DMS 273 treated with DMSO at 0.1 percent for 48 hours (cell line): ENCODE data around the gene LRRC1.

Experiments
- DNase-seq: peaks from one replicate; lab custom pipeline; 2025; lab: John Stamatoyannopoulos, UW

The LRRC1 gene

DNA sequence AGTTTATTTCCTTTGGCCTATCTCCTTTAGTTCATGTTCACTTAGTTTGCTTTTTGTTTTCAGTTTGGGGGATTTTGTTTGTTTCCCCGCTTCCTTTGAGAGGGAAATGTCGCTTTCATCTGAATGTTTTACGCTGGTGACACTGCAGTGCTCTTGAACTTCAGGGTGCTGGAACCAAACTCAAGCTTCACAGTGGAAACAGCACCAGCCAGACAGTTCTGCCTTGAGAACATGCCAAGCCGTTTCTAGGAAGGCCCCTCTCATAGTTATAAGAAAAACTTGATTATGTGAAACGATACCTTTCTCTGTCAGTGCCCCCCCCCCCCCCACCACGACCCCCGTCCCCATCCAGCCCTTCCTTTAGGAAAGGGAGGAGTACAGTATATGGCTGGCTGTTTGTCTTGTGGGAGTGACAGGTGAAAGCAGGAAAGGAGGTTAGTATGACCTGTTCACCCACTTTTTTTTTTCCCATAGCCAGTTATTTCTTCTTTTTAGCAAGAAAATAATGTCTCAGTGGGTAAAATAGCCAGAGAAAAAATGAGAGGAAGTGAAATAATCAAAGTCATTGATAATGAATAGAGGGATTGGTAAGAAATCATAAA, 130.1 kb downstream of the LRRC1 start:
- no peak for DNase-seq

GRCh38 chr6:53925891-53926290, 131.1 kb downstream of the LRRC1 start:
- no peak for DNase-seq

- DNase-seq: no peak
These were observed 131.7 kb downstream of the LRRC1 start for GRCh38 chr6:53926505-53926904.

DNA sequence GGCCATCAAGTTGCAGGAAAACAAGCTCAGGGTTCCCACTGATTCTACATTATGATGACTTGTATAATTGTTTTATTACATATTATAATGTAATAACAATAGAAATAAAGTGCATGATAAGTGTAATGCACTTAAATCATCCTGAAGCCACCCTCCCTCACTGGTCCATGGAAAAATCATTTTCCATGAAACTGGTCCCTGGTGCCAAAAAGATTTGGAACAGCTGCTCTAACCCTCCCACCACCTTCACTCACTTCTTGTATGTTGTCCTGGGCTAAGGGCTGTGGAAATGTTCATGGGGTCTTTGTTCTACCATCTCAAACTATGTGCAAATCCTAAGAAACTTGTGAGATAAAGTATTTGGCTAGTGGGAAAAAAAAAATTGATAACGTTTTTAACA, 133.8 kb downstream of the LRRC1 start:
- no peak for DNase-seq

DNA sequence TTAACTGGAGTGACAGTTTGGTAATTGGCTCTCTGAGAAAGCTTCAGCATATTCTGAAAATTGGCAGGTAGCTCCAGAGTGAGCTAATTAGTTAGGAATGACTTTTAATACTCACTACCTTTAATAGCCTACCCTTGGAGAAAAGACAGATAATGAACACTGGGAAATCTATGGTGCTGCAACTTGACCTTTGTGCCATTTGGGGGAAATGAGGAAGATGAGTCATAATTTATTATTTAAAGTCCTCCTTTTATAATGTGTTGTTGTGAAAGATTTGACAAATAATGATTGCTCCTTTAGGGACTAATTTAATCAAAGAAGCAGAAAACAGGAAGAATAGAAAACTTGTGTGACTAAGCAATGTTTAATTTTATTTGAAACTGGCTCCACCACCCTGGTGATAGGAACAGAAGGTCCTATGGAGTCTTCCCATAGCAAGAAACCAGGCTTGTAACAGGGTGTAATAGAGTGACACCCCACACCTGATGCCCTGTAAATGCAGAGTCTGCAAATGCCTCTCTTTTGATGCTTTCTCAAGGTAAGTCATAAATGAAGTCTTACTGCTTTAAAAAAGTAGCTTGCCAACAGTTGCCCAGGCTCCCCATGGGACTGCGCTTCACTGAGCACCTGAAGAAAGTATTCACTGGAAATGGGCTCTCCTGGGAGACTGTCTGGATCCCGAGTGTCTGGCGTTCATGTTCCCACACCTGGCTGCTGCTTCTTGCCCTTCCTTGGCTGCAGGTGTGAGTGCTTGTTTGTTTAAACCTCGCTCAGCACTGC, 134.4 kb downstream of the LRRC1 start:
- no peak for DNase-seq

GRCh38 chr6:53929821-53930120, 135.0 kb downstream of the LRRC1 start:
- DNase-seq: no peak

DNA sequence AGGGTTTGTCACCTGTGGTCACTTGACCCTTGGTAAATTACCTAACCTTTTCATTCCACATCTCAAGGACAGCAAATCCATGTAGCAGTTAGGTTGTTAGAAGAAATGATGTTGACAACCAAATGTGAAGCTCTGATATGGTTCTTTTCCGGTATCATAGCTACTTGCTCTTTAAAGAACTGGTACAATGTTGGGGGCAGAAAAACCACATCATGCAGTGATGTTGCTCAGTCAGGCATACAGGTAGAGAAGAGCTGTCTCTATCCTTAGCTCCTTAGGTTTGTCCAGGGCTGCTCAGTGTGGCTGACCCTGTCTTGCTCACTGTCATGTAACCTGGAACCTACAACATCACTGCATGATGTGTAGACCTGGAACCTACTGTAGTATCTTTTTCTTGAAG, 135.5 kb downstream of the LRRC1 start:
- DNase-seq: no peak

GRCh38 chr6:53931086-53931485, 136.3 kb downstream of the LRRC1 start:
- DNase-seq: peak; percentile 19

DNA sequence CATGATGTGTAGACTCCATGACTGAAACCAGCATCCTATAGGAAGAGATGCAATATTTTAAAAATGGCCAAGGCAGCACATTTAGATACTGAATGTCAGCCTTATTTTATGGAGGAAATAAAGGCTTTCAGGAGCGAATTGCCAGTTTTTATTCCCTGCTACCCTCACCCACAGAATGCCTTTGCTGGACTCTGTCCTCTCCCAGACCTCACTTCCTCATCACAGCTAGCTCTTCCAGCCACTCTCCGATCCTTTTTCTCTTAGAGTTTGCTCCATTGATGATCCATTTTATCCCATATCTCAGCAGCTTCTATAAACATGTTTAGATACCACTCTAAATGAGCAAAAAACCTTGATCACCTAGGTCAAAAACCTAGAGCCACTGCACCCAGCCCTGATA, 137.7 kb downstream of the LRRC1 start:
- DNase-seq: no peak

GRCh38 chr6:53934023-53934422, 139.2 kb downstream of the LRRC1 start:
- DNase-seq: no peak

GRCh38 chr6:53937461-53937860, 142.7 kb downstream of the LRRC1 start:
- DNase-seq: no peak

GRCh38 chr6:53938810-53939209, 144.0 kb downstream of the LRRC1 start:
- DNase-seq: no peak

GRCh38 chr6:53939830-53940229, 145.0 kb downstream of the LRRC1 start:
- no peak for DNase-seq

DNA sequence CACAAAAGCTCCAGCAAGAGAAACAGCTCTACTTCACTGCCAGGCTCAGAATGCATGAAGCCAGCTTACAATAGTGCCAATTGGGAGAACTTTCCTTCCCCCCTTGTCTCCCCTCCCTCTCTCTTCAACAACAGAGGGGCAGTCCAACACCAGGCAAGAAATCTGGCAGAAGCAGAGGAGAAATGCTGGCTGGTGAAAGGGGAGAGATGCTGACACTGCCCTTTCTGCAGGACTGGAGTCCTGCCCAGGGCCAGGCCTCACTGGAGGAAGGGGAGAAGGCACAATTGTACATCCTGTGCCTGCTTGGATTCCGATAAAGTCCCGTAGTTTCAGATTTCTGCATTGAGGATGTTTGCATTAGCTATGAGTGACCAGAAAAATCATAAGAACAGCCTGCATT, 148.6 kb downstream of the LRRC1 start:
- no peak for DNase-seq

GRCh38 chr6:53944091-53944490, 149.3 kb downstream of the LRRC1 start:
- DNase-seq: no peak

GRCh38 chr6:53944543-53944942, 149.7 kb downstream of the LRRC1 start:
- no peak for DNase-seq

GRCh38 chr6:53945765-53946407, 151.1 kb downstream of the LRRC1 start:
- DNase-seq: no peak

DNA sequence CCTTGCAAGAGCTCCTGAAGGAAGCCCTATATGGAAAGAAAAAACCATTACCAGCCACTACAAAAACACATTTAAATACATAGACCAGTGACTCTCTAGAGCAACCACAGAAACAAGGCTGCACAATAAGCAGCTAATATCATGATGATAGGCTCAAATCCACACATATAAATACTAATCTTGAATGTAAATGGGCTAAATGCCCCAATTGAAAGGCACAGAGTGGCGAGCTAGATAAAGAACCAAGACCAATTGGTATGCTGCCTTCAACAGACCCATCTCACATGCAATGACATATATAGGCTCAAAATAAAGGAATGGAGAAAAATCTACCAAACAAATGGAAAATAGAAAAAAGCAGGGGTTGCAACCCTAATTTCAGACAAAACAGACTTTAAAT, 153.0 kb downstream of the LRRC1 start:
- DNase-seq: no peak

DNA sequence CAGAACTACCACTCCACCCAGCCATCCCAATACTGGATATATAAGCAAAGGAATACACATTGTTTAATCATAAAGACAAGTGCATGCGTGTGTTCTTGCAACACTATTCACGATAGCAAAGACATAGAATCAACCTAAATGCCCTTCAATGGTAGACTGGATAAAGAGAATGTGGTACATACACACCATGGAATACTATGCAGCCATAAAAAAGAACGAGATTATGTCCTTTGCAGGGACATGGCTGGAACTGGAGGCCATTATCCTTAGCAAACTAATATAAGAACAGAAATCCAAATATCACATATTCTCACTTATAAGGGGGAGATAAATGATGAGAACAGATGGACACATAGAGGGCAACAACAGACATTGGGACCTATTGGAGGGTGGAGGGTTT, 156.6 kb downstream of the LRRC1 start:
- DNase-seq: no peak

GRCh38 chr6:53956068-53956711, 161.4 kb downstream of the LRRC1 start:
- peak; percentile 78 for DNase-seq

GRCh38 chr6:53956804-53957203, 162.0 kb downstream of the LRRC1 start:
- no peak for DNase-seq

GRCh38 chr6:53959717-53960116, 164.9 kb downstream of the LRRC1 start:
- DNase-seq: no peak

GRCh38 chr6:53960311-53960710, 165.5 kb downstream of the LRRC1 start:
- DNase-seq: no peak
